ENCODE data around the gene TBL1X.

GRCh38 chrX:9532349-9532748, 67.5 kb downstream of the TBL1X start:
- TF ChIP-seq, protein P1, sequence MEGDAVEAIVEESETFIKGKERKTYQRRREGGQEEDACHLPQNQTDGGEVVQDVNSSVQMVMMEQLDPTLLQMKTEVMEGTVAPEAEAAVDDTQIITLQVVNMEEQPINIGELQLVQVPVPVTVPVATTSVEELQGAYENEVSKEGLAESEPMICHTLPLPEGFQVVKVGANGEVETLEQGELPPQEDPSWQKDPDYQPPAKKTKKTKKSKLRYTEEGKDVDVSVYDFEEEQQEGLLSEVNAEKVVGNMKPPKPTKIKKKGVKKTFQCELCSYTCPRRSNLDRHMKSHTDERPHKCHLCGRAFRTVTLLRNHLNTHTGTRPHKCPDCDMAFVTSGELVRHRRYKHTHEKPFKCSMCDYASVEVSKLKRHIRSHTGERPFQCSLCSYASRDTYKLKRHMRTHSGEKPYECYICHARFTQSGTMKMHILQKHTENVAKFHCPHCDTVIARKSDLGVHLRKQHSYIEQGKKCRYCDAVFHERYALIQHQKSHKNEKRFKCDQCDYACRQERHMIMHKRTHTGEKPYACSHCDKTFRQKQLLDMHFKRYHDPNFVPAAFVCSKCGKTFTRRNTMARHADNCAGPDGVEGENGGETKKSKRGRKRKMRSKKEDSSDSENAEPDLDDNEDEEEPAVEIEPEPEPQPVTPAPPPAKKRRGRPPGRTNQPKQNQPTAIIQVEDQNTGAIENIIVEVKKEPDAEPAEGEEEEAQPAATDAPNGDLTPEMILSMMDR (IDR thresholded peaks at IDR 0.05): no peak
- TF ChIP-seq POLR2A (IDR thresholded peaks at IDR 0.05): no peak
- TF ChIP-seq EP300 (IDR thresholded peaks at IDR 0.05): no peak
